GM10248 (cell line): ENCODE data around the gene GRIK3.
"Not testable (repeated sequence)": the region's sequence is repeated elsewhere in the genome, so short reads cannot be mapped to it uniquely, and the experiment has no call there.

Experiments used
- CTCF ChIA-PET: fragments of 300-600 bp; sonication (Branson Sonifier 250); formaldehyde crosslinking; extraction: SDS; loops from one replicate; lab custom pipeline; 2021; ENCODE audit warnings: antibody characterized with exemption; lab: Yijun Ruan, JAX
- POLR2A ChIA-PET: fragments of 350-650 bp; sonication (Branson Sonifier 250); formaldehyde crosslinking; extraction: SDS; loops from one replicate; lab custom pipeline; 2020; ENCODE audit warnings: antibody characterized with exemption; lab: Yijun Ruan, JAX
- DNase-seq: peaks from one replicate; pipeline ENCODE4 v3.0.0; 2012; ENCODE audit errors: extremely low spot score
- CTCF ChIP-seq: IDR thresholded peaks from 2 replicates; pipeline ENCODE4 v1.5.1; 2012; ENCODE audit warnings: mild to moderate bottlenecking, low read depth; ENCODE audit errors: extremely low read depth, missing control alignments, control extremely low read depth

The GRIK3 gene

DNA sequence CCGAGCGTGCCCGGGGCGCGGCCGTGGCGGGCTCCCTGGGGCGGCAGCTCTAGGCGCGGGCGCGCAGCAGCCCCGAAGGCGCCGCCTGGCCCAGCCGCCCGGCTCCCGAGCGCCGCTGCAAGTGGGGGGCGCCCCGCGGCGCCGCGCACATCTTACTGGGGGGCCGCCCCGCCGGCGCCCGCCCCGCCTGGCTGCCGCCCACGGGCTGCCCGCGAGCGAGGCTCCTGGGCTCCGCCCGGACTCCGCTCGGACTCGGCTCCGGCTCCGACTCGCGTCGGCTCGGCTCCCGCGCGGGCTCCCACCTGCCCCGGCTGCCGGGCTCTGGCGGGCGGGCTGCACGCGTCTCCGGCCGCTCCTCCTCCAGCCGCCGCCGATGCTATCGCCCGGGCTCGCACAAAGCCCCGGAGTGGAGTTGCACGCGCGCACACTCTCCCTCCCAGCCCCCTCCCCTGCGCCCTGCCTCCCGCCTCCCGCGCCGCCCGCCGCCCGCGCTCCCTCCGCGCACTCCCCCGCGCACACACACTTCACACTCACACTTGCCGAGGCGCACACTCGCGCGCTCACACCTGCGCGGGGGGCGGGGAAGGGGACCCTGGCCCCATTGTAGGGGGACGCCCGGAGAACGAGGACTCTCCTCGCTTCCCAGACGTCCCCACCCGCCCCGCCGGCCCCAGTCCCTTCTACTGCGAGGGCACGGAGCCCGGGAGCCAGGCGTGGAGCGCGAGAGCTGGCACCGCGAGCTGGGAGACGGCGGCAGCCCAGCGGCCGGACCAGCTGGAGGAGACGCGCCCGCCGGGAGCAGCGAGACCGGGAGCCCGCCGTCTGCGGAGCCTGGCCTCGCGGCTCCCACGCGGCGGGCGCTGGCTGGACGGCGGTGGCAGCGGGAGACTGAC, at the start of gene GRIK3:
Gene GRIK3, minus strand, starts transcription at position 395 of the 893 bp plus-strand sequence. CDS start 407 bp downstream, outside the sequence.
- ChIA-PET POLR2A (no interaction called here), CTCF (no interaction called here)
- no peak for TF ChIP-seq CTCF
- DNase-seq: no peak

- DNase-seq: no peak
- CTCF ChIA-PET: interaction anchor here (1.1 to 2.0 kb wide), 3 partner anchors 10 to 39 kb away, joined by 3 to 8 read pairs (median 4); no protein-coding TSS in a partner anchor
- no peak for TF ChIP-seq CTCF
Measured at GRCh38 chr1:37084013-37084412, 49.7 kb upstream of the GRIK3 start.

GRCh38 chr1:37083603-37084002, 49.3 kb upstream of the GRIK3 start:
- POLR2A ChIA-PET: no interaction called here
- no peak for TF ChIP-seq CTCF
- CTCF ChIA-PET: interaction anchor here (1.1 to 2.0 kb wide), 4 partner anchors 11 to 508 kb away, joined by 3 to 8 read pairs (median 4); no protein-coding TSS in a partner anchor
- no peak for DNase-seq

More at GRCh38 chr1:37084013-37084412, 49.7 kb upstream of the GRIK3 start:
- POLR2A ChIA-PET: no interaction called here

- CTCF ChIA-PET, POLR2A ChIA-PET, DNase-seq: not testable (repeated sequence)
Measured at GRCh38 chr1:37080296-37080986, 46.1 kb upstream of the GRIK3 start.

DNA sequence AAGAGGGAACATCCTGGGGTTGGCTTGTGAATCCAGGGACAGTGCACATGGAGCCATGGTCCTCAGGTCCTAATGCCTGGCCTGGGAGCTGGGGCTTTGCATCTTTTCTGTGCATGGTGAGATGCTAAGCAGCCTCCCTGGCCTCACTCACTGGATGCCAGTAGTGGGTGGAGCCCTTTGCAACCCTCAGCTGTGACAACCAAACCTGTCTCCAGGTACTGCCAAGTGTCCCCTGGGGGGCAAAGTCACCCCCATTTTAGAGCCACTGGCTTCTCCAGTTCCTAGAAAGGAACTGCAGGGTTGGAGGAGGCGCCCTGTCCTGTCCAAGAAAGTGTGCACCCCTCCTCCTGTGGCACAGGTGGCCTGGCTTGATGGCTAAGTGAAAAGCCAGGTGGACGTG, 44.6 kb upstream of the GRIK3 start:
- ChIA-PET POLR2A (no interaction called here), CTCF (no interaction called here)
- no peak for TF ChIP-seq CTCF
- no peak for DNase-seq

DNA sequence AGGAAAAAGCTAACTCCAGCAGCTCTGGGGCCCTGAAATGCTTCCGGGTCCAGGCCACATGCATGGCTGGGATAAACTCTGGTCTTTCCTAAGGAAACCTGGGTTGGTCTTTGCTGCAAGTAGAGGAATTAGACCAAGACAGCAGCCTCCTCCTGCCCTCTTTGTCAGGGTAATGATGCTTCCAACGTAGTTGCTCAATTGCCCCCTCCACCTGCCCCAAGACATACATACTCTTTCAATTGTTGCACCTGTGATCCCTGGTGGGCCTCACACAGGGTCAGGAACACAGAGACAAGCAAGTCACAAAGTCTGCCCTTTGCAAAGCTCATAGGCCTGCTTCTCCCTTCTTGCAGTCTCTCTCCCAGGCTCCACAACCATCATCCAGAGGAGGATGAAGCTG, 41.9 kb upstream of the GRIK3 start:
- POLR2A ChIA-PET: no interaction called here
- CTCF ChIA-PET: interaction anchor here (1.3 kb wide), 1 partner anchor 212 kb away, joined by 3 read pairs; no protein-coding TSS in a partner anchor
- TF ChIP-seq CTCF: no peak

More for the DNA sequence above, 41.9 kb upstream of the GRIK3 start:
- no peak for DNase-seq
